DMS114 treated with DMSO at 0.1 percent for 48 hours (cell line): ENCODE measurements around the gene ACAN.

ENCODE experiments used
- DNase-seq: peaks from one replicate; lab custom pipeline; 2025; ENCODE audit not compliant: unreplicated experiment; lab: John Stamatoyannopoulos, UW

The ACAN gene

DNA sequence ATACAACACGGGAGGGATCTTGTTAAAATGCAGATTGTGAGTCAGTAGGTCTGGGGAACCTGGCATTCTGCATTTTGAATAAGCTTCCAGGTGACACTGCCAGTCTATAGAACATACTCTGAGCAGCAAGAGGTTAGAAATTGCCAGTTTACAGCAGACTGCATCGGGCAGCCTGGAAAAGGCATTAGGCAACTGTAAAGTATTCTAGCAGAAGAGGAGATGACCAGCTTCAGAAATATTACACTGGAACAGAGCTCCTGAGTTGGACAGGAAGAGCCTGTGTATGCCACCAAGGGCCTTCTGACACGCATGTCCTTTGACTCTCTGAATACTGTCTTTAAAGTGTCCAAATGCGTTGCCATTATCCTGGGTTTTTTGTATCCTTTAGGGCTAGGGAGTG lies 2.5 kb upstream of the ACAN start:
- no peak for DNase-seq

DNA sequence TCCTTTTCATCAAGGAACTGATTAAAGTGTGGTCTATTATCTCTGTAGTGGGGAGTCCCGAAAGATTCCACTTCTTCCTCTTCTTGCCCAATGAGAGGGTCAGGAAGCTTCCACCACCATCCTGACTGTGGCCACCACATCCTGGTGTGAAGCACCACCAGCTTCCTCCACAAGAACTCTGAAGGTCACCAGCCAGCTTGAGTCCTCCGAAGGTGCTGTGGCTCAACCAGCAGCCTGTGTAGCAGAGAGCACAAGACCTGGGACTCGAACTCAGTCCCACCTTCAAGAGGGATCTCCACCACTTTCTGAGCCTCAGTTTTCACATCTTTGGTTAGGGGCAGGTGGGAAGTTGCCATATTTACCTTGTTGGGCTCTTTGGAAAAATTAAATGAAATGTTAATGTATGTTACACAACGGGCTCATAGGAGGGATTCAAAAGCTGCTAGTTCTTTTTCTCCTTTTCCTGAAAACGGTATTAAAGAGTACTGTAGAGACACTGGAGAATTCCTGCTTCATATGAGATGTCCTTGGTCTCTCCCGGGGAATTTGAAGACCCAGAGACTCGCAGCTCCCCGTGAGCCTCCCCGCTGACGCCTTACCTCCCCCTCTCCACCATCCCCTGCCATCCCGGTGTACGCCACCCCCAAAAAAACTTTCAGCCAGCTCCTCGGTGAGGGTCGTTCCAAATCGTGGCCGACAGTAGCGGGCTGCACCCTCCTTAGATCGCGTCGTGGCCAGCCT lies 816 bp upstream of the ACAN start:
- DNase-seq = no peak

DNA sequence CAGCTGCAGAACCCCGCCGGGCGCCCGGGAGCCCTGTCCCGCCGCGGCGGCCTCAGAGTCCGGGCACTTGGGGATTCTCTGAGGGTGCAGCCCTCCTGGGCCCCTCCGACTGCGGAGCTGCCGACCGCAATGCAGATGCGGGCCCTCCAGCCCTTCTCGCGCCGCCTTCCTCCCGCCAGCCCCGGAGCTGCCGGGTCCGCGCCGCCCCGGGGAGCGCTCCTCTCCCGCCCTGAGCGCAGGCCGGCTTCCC lies 320 bp upstream of the ACAN start:
- DNase-seq = no peak

DNA sequence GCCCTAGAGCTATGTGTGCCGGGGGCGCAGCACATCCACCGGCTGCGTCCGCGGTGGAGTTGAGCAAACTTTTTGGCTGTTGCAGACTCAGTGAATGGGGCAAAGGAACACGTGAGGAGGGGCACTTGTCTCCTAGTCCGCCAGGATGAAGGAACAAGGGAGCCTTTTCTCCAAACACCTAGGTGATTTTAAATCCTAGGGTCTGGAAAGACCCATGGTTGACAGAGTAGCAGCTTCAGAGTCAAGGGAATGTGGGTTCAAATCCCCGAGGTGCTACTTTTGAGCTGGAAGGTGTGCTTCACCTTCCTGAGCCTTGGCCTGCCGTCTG lies 648 bp downstream of the ACAN start:
- no peak for DNase-seq

DNA sequence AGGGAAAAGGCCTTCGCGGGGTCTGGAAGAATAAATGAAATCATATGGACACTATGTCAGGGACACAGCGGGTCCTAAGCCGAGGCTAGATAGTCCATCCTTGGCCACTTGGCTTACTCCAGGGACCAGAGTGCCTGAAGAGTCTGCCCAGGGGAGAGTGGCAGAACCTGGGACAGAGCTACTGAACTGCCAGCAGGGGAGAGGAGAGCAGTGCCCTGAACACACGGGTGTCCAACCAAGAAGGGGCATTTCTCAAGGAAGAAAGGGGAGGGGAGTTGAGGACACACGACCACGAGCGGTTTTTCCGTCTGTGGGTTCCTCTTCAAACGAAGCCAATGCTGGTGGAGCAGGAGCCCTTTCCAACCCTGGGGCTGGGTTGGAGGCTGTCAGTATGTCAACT lies 1.0 kb downstream of the ACAN start:
- DNase-seq = peak; percentile 32

DNA sequence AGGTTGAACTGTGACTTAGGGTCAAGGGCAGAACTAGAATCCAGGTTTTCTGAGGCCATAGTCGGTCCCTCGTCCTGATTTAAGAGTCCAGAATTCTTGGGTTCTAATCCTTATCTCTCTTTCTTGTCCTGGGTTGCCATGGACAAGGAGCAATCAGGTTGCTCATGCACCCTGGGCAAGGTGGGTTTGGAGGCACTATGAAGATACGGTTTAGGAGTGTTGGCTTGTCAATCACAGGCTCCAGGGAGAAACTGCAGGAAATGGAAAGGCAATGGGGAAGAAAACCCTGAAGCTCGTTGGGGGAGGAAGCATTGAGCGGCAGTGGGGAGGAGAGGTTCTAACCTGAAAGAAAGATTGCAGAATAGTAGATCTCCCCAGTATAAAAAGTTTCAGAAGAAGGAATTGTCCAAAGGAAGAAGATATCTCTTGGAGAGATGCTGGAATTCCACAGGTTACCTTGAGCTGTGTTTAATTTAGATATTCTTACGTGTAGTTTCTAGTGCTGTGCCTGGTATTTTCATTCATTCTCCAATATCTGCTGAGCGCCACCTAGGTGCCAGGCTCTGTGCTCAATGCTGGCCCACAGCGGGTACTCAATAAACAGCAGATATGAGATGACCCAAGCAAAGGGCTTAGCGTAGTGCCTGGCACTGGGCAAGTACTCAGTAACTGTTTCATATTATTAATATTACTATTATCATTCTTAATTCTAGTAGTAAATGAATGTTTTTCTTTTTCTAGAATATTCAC lies 2.0 kb downstream of the ACAN start:
- DNase-seq = peak; percentile 17

DNA sequence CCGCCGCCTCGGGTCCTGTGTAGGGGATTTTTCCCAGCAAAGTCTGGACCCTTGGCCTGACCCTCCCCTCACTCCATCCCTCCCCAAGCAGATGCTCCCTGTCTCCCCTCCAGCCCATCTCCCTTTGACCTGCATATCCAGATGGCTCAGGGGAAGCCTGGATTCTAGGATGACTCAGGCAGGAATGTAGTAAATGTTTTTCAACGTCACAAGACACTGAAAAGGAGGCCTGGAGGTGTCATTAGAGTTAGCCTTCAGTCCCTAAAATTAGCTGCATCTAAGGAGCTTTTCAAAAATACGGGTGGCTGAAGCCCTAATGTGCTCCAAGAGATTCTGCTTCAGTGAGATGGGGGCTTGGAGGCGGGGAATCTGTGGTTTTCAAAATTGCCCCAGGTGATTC lies 7.2 kb downstream of the ACAN start:
- no peak for DNase-seq

DNA sequence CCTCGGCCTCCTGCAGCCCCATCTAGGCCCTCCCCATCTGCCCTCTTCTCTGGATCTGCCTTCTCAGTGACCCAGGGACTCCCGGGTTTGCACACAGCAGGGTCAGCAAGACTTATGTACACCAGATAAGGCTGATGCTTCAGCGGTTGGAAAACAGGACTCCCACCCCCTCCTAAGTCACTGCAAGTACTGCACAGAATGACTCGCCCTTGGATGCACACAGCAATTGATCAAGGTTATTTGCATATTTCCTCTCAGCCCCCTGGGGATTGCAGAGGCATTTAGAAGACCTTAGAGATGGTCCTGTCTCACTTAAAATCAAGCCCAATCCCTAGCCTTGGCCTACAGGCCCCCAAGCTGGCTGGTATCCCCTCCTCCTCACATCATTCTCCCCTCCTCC lies 8.9 kb downstream of the ACAN start:
- DNase-seq = no peak

DNA sequence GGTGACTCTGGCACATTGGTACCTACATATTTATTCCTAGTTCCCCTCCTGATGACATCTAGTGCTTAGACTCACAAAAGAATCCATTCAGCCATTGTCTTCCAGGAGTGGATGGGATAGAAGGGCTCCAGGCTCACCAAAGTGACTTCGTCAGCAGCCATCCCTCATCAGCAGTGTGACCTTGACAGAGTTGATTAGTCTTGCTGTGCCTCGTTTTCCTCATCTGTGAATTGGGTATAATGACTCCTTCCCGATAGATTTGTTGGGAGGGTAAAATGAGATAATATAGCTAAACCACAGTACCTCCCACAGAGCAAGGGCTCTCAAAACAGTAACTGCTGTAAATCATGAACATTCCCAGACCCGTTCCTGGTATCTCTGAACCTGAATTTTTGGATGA lies 10.7 kb downstream of the ACAN start:
- DNase-seq = no peak

DNA sequence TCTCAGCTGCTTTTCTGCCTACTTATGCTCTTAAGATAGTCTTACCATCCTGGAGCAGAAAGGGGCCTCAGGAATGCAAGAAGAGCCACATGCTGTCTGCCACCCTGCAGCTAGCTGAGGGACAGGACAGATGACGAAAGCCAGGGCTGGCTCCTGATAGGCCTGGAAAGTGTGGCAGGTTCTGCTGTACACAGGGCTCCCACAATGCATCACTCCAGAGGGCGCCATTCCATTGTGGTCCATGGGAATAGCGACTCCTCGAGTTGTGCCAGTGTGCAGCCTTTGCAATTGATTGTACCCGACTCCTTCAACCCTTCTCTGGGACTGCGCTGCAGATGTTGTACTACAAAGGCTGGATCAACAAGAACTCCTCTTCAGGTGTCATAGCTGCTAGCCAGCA lies 11.2 kb downstream of the ACAN start:
- no peak for DNase-seq

DNA sequence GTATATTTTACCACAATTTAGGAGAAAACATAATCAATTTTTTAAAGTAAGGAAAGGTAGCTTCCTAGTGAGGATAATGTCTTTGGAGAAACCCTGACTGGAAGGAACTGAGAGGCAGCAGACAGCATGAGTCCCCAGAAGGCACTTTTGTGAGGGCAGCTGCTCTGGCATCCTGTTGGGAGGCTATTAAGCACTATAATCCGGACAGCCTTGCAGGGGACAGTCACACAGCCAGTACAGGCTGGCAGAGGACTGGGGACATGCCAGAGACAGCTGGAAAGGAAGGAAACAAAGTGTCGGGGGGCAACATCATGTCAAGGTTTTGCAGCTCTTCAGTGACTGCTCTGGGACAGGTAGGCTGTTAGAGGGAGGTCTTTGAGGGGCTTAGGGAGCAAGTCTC lies 15.7 kb downstream of the ACAN start:
- no peak for DNase-seq

DNA sequence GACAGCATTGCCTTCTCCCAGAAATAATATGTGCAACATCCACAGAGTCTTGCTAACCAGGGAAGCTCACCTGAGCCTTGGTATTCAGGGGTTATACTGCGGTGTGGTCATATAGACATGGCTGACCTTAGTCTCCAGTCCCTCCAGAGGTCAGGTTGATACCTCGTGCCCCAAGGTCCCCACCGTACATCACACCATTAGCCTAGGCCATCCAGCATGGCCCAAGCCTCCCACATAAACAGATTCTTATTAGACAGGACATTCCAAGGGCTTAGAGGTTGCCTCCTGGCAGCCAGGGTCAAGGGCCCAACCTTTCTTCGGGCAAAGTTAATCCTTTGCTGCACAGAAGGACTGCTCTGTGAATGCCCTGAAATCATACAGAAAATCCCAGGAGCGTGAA lies 18.8 kb downstream of the ACAN start:
- no peak for DNase-seq

DNA sequence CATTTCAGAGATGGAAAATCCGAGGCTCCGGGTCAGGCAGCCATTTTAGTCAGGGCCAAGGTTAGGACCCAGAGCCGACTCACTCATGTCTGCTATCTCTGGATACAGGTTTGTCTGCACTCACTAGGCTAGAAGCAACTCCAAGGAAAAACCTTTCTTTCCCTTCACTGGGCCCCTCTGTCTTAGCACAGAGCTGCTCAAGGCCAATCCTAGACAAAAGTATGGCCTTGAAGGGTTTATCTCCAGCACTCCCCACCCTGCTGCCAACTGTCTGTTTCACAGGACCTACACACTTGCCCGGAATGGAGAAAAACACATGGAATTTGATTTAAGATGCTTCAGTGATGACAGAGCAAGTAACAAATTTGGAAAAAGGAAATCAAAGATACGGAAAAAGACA lies 25.6 kb downstream of the ACAN start:
- DNase-seq = no peak

DNA sequence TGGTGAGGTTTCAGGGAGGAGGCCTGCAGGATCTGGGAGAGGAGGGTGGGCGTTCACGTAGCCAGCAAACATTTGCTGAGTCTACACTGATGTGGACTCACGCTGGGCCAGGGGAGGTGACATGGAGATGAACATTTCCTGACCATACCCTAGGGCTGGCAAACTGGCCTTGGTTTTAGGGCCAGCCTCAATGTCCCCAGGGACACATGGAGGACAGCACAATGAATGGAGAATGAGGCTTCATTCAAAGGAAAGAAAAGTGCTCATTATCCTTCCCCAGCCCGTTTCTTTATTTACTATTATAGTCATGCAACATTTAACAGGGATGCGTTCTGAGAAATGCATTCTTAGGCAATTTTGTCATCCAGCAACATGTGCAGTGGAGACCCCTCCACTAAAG lies 26.8 kb downstream of the ACAN start:
- DNase-seq = no peak

DNA sequence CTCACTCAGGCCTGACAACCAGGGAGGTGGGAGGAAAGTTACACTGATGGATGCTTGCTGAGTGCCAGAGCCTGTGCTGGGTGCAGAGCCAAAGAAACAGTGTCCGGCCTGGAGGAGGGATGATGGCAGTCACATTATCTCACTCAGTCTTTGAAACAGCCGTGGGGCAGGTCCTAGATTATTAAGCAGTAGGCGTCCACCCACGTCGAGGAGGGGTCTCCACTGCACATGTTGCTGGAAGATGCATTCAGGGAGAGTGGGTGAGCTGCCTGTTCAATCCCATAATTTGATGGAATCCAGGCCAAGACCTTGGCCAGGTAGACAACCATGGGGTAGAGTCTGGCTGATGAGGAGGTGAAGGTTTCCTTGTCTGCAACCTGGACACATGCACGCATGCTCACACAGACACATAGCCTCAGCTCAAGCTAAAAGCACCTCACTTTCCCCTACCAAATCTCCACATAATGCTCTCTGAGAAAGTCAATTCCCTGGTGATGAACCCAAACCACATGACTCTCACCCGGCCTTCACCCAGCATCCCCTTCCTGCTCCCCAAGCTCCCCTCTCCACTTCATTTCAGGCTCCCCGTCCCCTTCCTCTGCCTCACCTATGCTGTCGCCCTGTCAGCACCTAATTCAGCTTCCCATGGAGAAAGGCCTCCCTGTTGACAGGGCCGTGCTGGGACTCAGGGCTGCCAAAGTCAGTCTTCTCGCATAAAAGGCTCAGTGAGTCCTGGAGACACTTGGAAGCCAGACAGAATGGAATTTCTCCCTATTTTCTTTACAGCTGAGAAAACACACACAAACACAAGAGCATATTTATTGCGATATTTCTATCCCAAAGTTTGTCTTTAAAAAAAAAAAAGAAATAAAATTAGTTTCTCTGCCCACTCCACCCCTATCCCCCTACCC lies 29.8 kb downstream of the ACAN start:
- no peak for DNase-seq

DNA sequence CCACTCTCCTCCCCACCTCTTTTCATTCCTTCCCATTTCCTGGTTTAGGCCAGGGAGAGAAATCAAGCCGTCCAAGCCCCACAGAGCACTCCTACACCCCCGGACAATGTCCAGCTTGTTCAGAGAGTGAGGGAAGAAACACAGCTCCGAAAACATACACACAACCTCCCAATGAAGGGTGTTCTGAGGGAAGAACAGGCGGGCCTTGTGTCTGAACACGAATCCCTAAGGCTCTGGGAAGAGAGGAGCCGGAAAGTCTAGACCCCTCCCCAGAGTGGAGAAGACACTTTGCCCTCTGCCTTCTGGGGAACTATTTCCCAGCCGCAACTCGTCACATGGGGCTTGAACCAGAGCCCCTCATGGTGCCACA lies 30.5 kb downstream of the ACAN start:
- no peak for DNase-seq

DNA sequence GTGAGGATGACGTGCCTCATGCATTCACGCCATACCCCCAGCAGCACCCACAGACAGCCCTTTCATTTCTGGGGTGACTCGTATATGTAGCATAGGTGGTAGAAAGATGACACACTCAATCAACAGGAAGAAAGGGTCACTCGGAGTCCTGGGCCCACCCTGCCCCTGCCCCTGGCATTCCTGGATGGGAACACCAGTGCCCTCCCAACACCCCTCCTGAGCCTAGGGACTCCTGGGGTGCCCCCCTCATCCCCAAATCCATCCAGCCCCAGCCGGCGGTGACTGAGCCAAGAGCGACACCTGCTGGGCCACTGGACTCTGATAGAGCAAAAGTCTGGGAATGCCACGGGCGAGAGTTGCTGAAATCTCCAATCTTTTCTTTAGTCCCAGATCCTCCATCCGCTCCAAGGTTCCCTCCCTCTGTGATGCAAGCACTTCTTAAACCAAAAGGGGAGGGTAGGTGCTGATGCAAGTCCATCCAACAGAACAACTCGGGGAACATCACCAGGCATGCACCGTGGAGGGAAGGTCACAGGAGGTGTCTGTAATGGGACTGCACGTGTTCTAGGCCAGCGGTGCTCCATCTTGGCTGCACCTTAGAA lies 31.1 kb downstream of the ACAN start:
- peak; percentile 18 for DNase-seq

DNA sequence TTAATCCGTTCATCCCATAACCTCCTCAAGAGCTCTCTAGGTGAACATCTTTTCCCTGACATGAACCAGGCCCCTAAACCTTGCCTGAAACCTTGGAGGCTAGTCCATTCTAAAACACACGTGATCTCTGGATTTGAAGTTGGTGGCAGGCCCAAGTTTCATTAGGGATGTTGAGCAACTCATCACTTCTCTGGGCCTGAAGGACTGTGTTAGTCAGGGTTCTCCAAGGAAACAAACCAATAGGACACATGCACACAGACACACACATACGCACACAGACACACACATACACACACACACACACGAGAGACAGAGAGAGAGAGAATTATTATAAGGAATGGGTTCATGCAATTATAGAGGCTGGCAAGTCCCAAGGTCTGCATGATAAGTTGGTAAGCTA lies 31.9 kb downstream of the ACAN start:
- DNase-seq = no peak

DNA sequence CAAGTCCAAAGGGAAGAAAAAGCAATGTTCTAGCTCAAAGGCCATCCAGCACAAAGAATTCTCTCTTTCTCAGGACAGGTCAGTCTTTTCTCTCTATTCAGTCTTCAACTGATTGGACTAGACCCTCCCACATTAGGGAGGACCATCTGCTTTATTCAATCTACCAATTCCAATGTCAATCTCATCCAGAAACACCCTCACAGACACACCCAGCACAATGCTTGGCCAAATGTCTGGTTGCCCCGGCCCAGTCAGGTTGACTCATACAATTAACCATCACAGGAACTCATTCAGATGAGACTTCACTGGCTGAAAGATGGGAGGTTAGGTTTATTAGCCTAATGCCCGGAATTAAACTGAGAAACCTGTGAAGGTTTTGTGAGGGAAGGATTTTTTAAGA lies 32.4 kb downstream of the ACAN start:
- DNase-seq = no peak

DNA sequence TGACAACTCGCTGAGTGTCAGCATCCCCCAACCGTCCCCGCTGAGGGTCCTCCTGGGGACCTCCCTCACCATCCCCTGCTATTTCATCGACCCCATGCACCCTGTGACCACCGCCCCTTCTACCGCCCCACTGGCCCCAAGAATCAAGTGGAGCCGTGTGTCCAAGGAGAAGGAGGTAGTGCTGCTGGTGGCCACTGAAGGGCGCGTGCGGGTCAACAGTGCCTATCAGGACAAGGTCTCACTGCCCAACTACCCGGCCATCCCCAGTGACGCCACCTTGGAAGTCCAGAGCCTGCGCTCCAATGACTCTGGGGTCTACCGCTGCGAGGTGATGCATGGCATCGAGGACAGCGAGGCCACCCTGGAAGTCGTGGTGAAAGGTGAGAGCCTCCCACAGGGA lies 35.4 kb downstream of the ACAN start:
- DNase-seq = no peak

DNA sequence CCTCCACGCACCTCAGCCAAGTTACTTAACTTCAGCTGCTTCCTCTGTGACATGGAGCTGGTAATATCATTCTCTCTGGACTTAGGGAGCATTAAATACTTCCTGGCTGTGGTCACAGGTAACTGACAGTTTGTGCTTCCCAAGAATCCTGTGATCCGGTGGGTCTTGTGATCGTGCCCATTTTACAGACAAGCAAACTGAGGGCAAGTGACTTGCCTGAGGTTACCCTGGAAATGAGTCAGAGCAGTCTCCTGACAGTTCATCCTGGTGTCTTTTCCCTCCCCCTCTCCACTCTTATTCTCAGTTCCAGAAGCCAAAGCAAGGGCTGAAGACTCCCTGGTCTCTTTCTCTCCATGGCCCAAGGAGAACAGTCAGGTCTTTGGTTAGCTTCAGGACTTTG lies 35.9 kb downstream of the ACAN start:
- DNase-seq = no peak

DNA sequence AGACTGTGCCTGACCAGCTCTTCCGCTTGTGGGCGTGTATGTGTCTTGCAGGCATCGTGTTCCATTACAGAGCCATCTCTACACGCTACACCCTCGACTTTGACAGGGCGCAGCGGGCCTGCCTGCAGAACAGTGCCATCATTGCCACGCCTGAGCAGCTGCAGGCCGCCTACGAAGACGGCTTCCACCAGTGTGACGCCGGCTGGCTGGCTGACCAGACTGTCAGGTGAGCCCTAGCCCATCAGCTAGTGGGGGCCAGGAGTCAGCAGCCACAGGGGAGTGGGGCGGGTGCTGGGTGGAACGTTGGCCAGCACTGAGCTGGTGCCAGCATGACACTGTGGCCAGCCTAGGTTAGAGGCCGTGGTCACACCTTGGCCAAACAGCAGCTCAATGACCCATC lies 36.7 kb downstream of the ACAN start:
- DNase-seq = no peak
